ENCODE measurements around the gene PRDM12.

- no peak for TF ChIP-seq CTCF (conservative IDR thresholded peaks at IDR 0.05)
- TF ChIP-seq ZFX (IDR thresholded peaks at IDR 0.05) = no peak
Measured at GRCh38 chr9:130665029-130665430, 636 bp downstream of the PRDM12 start.
